A549 (cell line): ENCODE results near the gene GNAS. TPM values are rescaled to one million over a fixed set of nuclear protein-coding genes. Genes with fewer than 3 reads are reported as not detected.
"Not testable (repeated sequence)": the region's sequence is repeated elsewhere in the genome, so short reads cannot be mapped to it uniquely, and the experiment has no call there.

Source experiments
- ATAC-seq, 2 experiments: fragments of 200-7000 bp in 1 of 2; fragments of >200 bp in 1 of 2; cut with Nextera tagmentation in 1 of 2; cut with Tn5 transposase in 1 of 2; 3 replicates each; pipeline versions ENCODE4 v1.8.0 to v1.9.1; 2018 to 2020; ENCODE audit warnings: mild to moderate bottlenecking in 1 of 2, moderate library complexity in 1 of 2
- CTCF ChIA-PET: fragments of 300-600 bp; sonication (Branson Sonifier 250); formaldehyde crosslinking; extraction: SDS; loops from one replicate; lab custom pipeline; 2021; ENCODE audit warnings: antibody characterized with exemption, inconsistent platforms; lab: Yijun Ruan, JAX
- POLR2A ChIA-PET: fragments of 350-600 bp; formaldehyde crosslinking; extraction: SDS; loops from one replicate; lab custom pipeline; 2021; ENCODE audit warnings: antibody characterized with exemption, inconsistent platforms; lab: Yijun Ruan, JAX
- DNase-seq, 2 experiments: peaks; one replicate each; pipeline versions ENCODE4 v3.0.0 to v3.0.0-alpha.2; 2011 to 2016; ENCODE audit warnings: low read depth in 1 of 2, low spot score in 1 of 2
- FAIRE-seq: peaks from 2 replicates; lab custom pipeline; 2011; peaks lifted over from hg19 to GRCh38; lab: Jason Lieb, UNC
- H3K27ac ChIP-seq, 2 experiments: fragments of >200 bp; sonication (Bioruptor Twin); formaldehyde crosslinking; 3 replicates each; pipeline ENCODE4 v1.5.1; 2016 to 2017
- H3K4me1 ChIP-seq: fragments of >200 bp; sonication (Bioruptor Twin); formaldehyde crosslinking; 3 replicates; pipeline ENCODE4 v1.6.1; 2016
- H3K4me2 ChIP-seq: fragments of >200 bp; sonication (Bioruptor Twin); formaldehyde crosslinking; 3 replicates; pipeline ENCODE4 v1.6.1; 2016
- H3K4me3 ChIP-seq: fragments of >200 bp; sonication (Bioruptor Twin); formaldehyde crosslinking; 3 replicates; pipeline ENCODE4 v1.5.1; 2016
- H3K9me3 ChIP-seq: fragments of >200 bp; sonication (Bioruptor Twin); formaldehyde crosslinking; 3 replicates; pipeline ENCODE4 v1.6.1; 2016
- CBX2 ChIP-seq: fragments of 200-600 bp; sonication (generic); IDR thresholded peaks from 2 replicates; pipeline ENCODE4 v1.6.1; 2016; ENCODE audit warnings: low read depth, mild to moderate bottlenecking, borderline replicate concordance
- CEBPB ChIP-seq, 2 experiments: fragments of >200 bp in 1 of 2; sonication (Bioruptor Twin) in 1 of 2; formaldehyde crosslinking in 1 of 2; IDR thresholded peaks; 2 replicates each; pipeline ENCODE4 v1.6.1; 2012 to 2016
- CHD4 ChIP-seq: fragments of 200-600 bp; sonication (generic); IDR thresholded peaks from 2 replicates; pipeline ENCODE4 v1.6.1; 2016; ENCODE audit warnings: antibody characterized with exemption, mild to moderate bottlenecking, borderline replicate concordance
- EP300 ChIP-seq, 2 experiments: fragments of >200 bp; sonication (Bioruptor Twin); formaldehyde crosslinking; IDR thresholded peaks; 2 replicates in 1 of 2; 3 replicates in 1 of 2; pipeline ENCODE4 v1.6.1; 2016 to 2017
- FOSB ChIP-seq: fragments of 250-450 bp; sonication (Bioruptor Pico); IDR thresholded peaks from 2 replicates; pipeline ENCODE4 v1.5.0; 2020; ENCODE audit warnings: mild to moderate bottlenecking, moderate library complexity
- FOSL2 ChIP-seq, 2 experiments: fragments of 450-650 bp in 1 of 2; fragments of >200 bp in 1 of 2; sonication (Bioruptor Twin) in 1 of 2; formaldehyde crosslinking; IDR thresholded peaks; 2 replicates each; pipeline versions ENCODE4 v1.5.0 to v1.6.1; 2016 to 2020; ENCODE audit warnings: mild to moderate bottlenecking in 1 of 2, moderate library complexity in 1 of 2
- GATA3 ChIP-seq: IDR thresholded peaks from 2 replicates; pipeline ENCODE4 v1.6.1; 2012; ENCODE audit warnings: borderline replicate concordance
- HDAC2 ChIP-seq: fragments of 200-600 bp; sonication (generic); IDR thresholded peaks from 2 replicates; pipeline ENCODE4 v1.6.1; 2016
- HEYL ChIP-seq: fragments of 250-450 bp; sonication (Bioruptor Pico); IDR thresholded peaks from 2 replicates; pipeline ENCODE4 v1.8.0; 2021; ENCODE audit warnings: mild to moderate bottlenecking, moderate library complexity
- HOXA7 ChIP-seq: fragments of 250-450 bp; sonication (Bioruptor Pico); IDR thresholded peaks from 2 replicates; pipeline ENCODE4 v1.5.0; 2020; ENCODE audit warnings: mild to moderate bottlenecking, moderate library complexity
- HOXB5 ChIP-seq: fragments of 250-450 bp; sonication (Bioruptor Pico); IDR thresholded peaks from 2 replicates; pipeline ENCODE4 v1.5.0; 2020; ENCODE audit warnings: mild to moderate bottlenecking, moderate library complexity
- KDM5A ChIP-seq: fragments of 200-600 bp; sonication (generic); IDR thresholded peaks from 2 replicates; pipeline ENCODE4 v1.6.1; 2016; ENCODE audit warnings: antibody characterized with exemption, mild to moderate bottlenecking
- MAFK ChIP-seq: fragments of 450-650 bp; IDR thresholded peaks from 2 replicates; pipeline ENCODE4 v1.6.1; 2014; ENCODE audit not compliant: partially characterized antibody
- NPAS2 ChIP-seq: fragments of 250-450 bp; sonication (Bioruptor Pico); IDR thresholded peaks from 2 replicates; pipeline ENCODE4 v1.8.0; 2022; ENCODE audit warnings: mild to moderate bottlenecking, moderate library complexity, borderline replicate concordance
- PHF8 ChIP-seq: fragments of 200-600 bp; sonication (generic); IDR thresholded peaks from 2 replicates; pipeline ENCODE4 v1.6.1; 2016; ENCODE audit warnings: low read depth, mild to moderate bottlenecking, antibody characterized with exemption, moderate library complexity, borderline replicate concordance
- POLR2AphosphoS2 ChIP-seq: conservative IDR thresholded peaks from 2 replicates; pipeline ENCODE4 v1.6.1; 2012; ENCODE audit warnings: low read length, improper control_type of control experiment, inconsistent platforms
- TP53 ChIP-seq: fragments of 250-450 bp; sonication (Bioruptor Pico); IDR thresholded peaks from 2 replicates; pipeline ENCODE4 v1.5.0; 2021; ENCODE audit warnings: mild to moderate bottlenecking, moderate library complexity
- ZC3H11A ChIP-seq: fragments of 450-650 bp; IDR thresholded peaks from 2 replicates; pipeline ENCODE4 v1.6.1; 2014; ENCODE audit warnings: antibody characterized with exemption, mild to moderate bottlenecking
- ZFP36 ChIP-seq: fragments of 450-650 bp; IDR thresholded peaks from 2 replicates; pipeline ENCODE4 v1.6.1; 2014; ENCODE audit warnings: borderline replicate concordance; ENCODE audit not compliant: partially characterized antibody
- ZSCAN20 ChIP-seq: fragments of 250-450 bp; sonication (Bioruptor Pico); IDR thresholded peaks from 2 replicates; pipeline ENCODE4 v1.8.0; 2022; ENCODE audit warnings: mild to moderate bottlenecking, moderate library complexity
- WGBS: methylation state at CpG from one replicate; pipeline ENCODE4 v1.1.6; 2017; ENCODE audit errors: missing lambda C conversion rate; 5-methylcytosine and 5-hydroxymethylcytosine counted together
- polyA plus RNA-seq, 4 experiments: library from polyadenylated mRNA; depleted of rRNA in 3 of 4; stranded (reverse); fragments of >200 nt; fragmentation: RNase III in 1 of 4; extraction: RNeasy Plus Mini Kit Qiagen cat#74134 plus additional on column Dnase treatment in 1 of 4; gene quantifications; 2 replicates in 3 of 4; 3 replicates in 1 of 4; pipeline ENCODE4 v1.2.3, GENCODE V29; 2011 to 2017
- TF ChIP-seq, protein P1 (sequence below): fragments of 450-650 bp; IDR thresholded peaks from 2 replicates; pipeline ENCODE4 v1.6.1; 2014; ENCODE audit warnings: antibody characterized with exemption
- TF ChIP-seq, protein P2 (sequence below): fragments of >200 bp; sonication (Bioruptor Twin); formaldehyde crosslinking; IDR thresholded peaks from 2 replicates; pipeline ENCODE4 v1.6.1; 2016
- TF ChIP-seq, protein P3 (sequence below): fragments of 150-350 bp; IDR thresholded peaks from 2 replicates; pipeline ENCODE4 v1.6.1; 2014; ENCODE audit warnings: low read depth, mild to moderate bottlenecking, low read length

Gene GNAS
- polyA plus RNA-seq, 2 of the 4 experiments (the other 2 are of a cell fraction): 534 to 600 TPM

DNA sequence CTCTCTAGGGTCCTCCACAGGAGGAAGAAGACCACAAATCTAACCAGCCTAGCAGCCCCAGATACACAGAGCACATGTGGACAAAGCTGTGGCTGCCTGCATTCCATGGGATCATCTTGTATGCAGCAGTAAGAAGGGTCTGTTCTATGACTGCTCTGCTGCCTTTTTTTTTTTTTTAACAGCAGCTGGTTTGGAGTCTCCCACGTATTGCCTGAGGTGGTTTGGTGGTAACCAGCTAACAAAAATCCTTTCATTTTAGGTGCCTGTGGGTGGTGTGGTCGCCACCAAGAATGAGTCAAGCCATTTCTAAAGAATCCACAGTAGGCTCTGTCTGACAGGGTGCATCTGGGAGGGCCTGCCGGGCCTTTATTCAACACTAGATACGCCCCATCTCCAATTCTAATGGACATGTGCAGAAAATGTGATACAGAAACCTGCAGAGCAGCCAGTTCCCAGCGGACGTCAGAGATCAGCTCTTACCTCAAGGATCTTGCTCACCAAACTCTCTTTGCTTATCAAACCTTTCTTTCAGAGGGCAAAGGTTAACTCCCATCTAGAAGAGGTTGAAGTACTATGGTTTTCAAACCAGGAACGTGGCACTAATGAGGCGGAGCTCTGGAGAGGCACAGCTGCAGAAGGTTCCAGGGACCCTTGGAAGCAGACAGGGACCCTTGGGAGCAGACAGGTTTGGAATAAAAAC is 33.8 kb upstream of the GNAS start:
- no peak for ATAC-seq
- Histone ChIP-seq H3K4me2 (no peak overlapping the region), H3K27ac (no peak overlapping the region), H3K4me1 (no peaks in the 10 kb centered on the region), H3K4me3 (no peak overlapping the region), H3K9me3 (no peaks in the 10 kb centered on the region)
- no peak for FAIRE-seq
- ChIA-PET POLR2A (no interaction called here), CTCF (interaction anchor here (0.6 kb wide), 1 partner anchor 615 kb away, joined by 4 read pairs; no protein-coding TSS in a partner anchor)
- WGBS: 33% methylated on average over 8 of the region's 8 CpGs
- TF ChIP-seq HEYL (CRISPR knock-in tag) (no peak), HOXA7 (CRISPR knock-in tag) (no peak), CEBPB (IDR thresholded peaks at IDR 0.05) (no peak), PHF8 (no peak), HOXB5 (CRISPR knock-in tag) (no peak), FOSB (CRISPR knock-in tag) (no peak)
- TF ChIP-seq, protein P1, sequence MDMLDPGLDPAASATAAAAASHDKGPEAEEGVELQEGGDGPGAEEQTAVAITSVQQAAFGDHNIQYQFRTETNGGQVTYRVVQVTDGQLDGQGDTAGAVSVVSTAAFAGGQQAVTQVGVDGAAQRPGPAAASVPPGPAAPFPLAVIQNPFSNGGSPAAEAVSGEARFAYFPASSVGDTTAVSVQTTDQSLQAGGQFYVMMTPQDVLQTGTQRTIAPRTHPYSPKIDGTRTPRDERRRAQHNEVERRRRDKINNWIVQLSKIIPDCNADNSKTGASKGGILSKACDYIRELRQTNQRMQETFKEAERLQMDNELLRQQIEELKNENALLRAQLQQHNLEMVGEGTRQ: no peak
- DNase-seq: no peak

DNA sequence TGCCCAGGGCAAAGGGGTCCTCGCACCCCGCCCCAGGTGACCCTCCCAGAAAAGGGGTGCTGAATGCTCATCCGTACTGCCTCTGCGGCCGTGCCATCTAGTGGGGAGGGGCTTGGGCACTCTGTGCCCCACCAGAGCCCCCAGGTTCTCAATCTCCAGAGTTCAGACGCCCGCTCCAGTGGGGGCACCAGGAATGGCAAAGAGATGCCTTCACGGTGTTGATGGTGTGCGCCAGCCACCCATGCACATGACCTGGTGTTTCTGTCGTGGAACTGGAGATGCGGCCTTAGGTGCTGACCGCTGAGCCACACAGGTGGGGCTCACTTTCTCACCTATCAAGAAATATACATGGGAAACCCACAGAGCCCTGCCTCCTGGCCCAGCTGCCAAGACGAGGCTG is 32.6 kb upstream of the GNAS start:
- TF ChIP-seq KDM5A: no peak
- no peak for TF ChIP-seq CBX2
- TF ChIP-seq, protein P2, sequence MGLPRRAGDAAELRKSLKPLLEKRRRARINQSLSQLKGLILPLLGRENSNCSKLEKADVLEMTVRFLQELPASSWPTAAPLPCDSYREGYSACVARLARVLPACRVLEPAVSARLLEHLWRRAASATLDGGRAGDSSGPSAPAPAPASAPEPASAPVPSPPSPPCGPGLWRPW: no peak
- TF ChIP-seq ZFP36: no peak
- no peak for TF ChIP-seq NPAS2 (CRISPR knock-in tag)
- TF ChIP-seq MAFK: no peak
- no peak for TF ChIP-seq GATA3
- FAIRE-seq: no peak
- Histone ChIP-seq H3K4me2 (no peak overlapping the region), H3K9me3 (no peaks in the 10 kb centered on the region), H3K27ac (no peak overlapping the region), H3K4me1 (no peaks in the 10 kb centered on the region), H3K4me3 (no peak overlapping the region)
- ChIA-PET POLR2A (no interaction called here), CTCF (interaction anchor here (1.5 kb wide), 1 partner anchor 14 kb away, joined by 4 read pairs; no protein-coding TSS in a partner anchor)
- 53% methylated on average over 11 of the region's 13 CpGs for WGBS
- DNase-seq: no peak
- no peak for ATAC-seq

DNA sequence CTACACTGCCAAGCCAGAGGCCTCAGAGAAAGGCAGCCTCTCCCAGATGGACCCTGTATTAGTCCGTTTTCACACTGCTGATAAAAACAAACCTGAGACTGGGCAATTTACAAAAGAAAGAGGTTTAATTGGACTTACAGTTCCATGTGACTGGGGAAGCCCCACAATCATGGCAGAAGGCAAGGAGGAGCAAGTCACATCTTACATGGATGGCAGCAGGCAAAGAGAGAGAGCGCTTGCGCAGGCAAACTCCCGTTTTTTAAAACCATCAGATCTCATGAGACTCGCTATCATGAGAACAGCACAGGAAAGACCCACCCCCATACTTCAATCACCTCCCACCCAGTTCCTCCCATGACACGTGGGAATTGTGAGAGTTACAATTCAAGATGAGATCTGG is 32.0 kb upstream of the GNAS start:
- H3K9me3 ChIP-seq, ATAC-seq, DNase-seq, FAIRE-seq, H3K4me1 ChIP-seq, H3K27ac ChIP-seq, H3K4me2 ChIP-seq, H3K4me3 ChIP-seq, POLR2A ChIA-PET: not testable (repeated sequence)
- CTCF ChIA-PET: interaction anchor here (1.1 to 1.5 kb wide), 2 partner anchors 14 to 19 kb away, joined by 4 to 8 read pairs; no protein-coding TSS in a partner anchor
- WGBS: 46% methylated on average over 6 of the region's 6 CpGs

DNA sequence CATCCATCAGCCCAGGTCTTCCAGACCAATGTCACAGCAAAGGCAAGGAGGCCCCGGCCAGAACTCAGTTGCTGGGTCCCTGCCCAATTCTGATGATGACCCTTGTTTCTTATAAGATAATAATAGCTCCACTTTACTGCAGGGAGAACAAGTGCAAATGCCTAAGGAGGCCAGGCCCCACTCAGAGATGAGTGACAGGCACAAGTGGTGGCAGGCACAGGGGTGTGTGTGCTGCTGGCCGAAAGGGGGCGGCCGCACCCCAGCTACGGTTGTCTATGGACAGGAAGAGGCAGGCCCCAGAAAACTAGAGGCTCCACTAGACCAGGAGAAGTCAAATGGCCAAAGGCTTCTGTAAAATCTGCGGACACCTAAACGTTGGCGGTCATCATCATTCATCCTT is 30.4 kb upstream of the GNAS start:
- FAIRE-seq: no peak
- no peak for DNase-seq
- CTCF ChIA-PET: no interaction called here
- POLR2A ChIA-PET: no interaction called here
- no peak for ATAC-seq
- H3K27ac ChIP-seq: no peak overlapping the region
- WGBS: 80% methylated on average over 8 of the region's 8 CpGs
- H3K4me2 ChIP-seq: no peak overlapping the region
- no peaks in the 10 kb centered on the region for H3K9me3 ChIP-seq
- no peak overlapping the region for H3K4me3 ChIP-seq
- no peaks in the 10 kb centered on the region for H3K4me1 ChIP-seq
- no peak for TF ChIP-seq POLR2AphosphoS2
- TF ChIP-seq ZC3H11A: no peak
- TF ChIP-seq, protein P2: no peak
- TF ChIP-seq TP53 (CRISPR knock-in tag): no peak
- TF ChIP-seq, protein P3, sequence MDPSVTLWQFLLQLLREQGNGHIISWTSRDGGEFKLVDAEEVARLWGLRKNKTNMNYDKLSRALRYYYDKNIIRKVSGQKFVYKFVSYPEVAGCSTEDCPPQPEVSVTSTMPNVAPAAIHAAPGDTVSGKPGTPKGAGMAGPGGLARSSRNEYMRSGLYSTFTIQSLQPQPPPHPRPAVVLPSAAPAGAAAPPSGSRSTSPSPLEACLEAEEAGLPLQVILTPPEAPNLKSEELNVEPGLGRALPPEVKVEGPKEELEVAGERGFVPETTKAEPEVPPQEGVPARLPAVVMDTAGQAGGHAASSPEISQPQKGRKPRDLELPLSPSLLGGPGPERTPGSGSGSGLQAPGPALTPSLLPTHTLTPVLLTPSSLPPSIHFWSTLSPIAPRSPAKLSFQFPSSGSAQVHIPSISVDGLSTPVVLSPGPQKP: no peak
- no peak for TF ChIP-seq FOSB (CRISPR knock-in tag)
- no peak for TF ChIP-seq CHD4
- no peak for TF ChIP-seq ZSCAN20 (CRISPR knock-in tag)
- no peak for TF ChIP-seq NPAS2 (CRISPR knock-in tag)
- TF ChIP-seq HDAC2: no peak
- no peak for TF ChIP-seq FOSL2 (IDR thresholded peaks at IDR 0.05)
- TF ChIP-seq FOSL2 (CRISPR knock-in tag; IDR thresholded peaks at IDR 0.05): no peak
- no peak for TF ChIP-seq EP300 (IDR thresholded peaks at IDR 0.05)
